Neural progenitor cell (in vitro differentiated cells): ENCODE measurements around the gene MYL3. TPM values are rescaled to one million over a fixed set of nuclear protein-coding genes. Genes with fewer than 3 reads are reported as not detected.

Experiments used
- DNase-seq: peaks from one replicate; pipeline ENCODE4 v3.0.0-alpha.2; 2016; ENCODE audit warnings: low spot score
- H2AFZ ChIP-seq: fragments of 200-600 bp; sonication (generic); replicated peaks from 2 replicates; pipeline ENCODE4 v1.6.1; 2016; ENCODE audit warnings: antibody characterized with exemption
- H3F3A ChIP-seq: fragments of 200-600 bp; sonication (generic); 2 replicates; pipeline ENCODE4 v1.6.1; 2016; ENCODE audit warnings: antibody characterized with exemption, low read depth
- H3K27ac ChIP-seq: fragments of 200-600 bp; sonication (generic); 2 replicates; pipeline ENCODE4 v1.5.1; 2016; ENCODE audit warnings: mild to moderate bottlenecking
- H3K27me3 ChIP-seq: fragments of 200-600 bp; sonication (generic); 2 replicates; pipeline ENCODE4 v1.6.1; 2016; ENCODE audit warnings: mild to moderate bottlenecking, moderate library complexity
- H3K36me3 ChIP-seq: fragments of 200-600 bp; sonication (generic); 2 replicates; pipeline ENCODE4 v1.5.1; 2016
- H3K4me1 ChIP-seq: fragments of 200-600 bp; sonication (generic); 2 replicates; pipeline ENCODE4 v1.6.1; 2016; ENCODE audit warnings: mixed run types
- H3K4me2 ChIP-seq: fragments of 200-600 bp; sonication (generic); 2 replicates; pipeline ENCODE4 v1.6.1; 2016
- H3K4me3 ChIP-seq: fragments of 200-600 bp; sonication (generic); 2 replicates; pipeline ENCODE4 v1.5.1; 2016
- H3K79me2 ChIP-seq: fragments of 200-600 bp; sonication (generic); 2 replicates; pipeline ENCODE4 v1.6.1; 2016; ENCODE audit warnings: low read depth
- H3K9ac ChIP-seq: fragments of 200-600 bp; sonication (generic); 2 replicates; pipeline ENCODE4 v1.6.1; 2016
- H3K9me3 ChIP-seq: fragments of 200-600 bp; sonication (generic); 2 replicates; pipeline ENCODE4 v1.5.1; 2016; ENCODE audit warnings: low read depth
- H4K20me1 ChIP-seq: fragments of 200-600 bp; sonication (generic); 2 replicates; pipeline ENCODE4 v1.6.1; 2016; ENCODE audit warnings: low read depth
- H3K27ac Mint-ChIP-seq: 3 replicates; pipeline ENCODE4 v1.8.0; 2021; ENCODE audit warnings: mixed read lengths
- H3K27me3 Mint-ChIP-seq: 2 replicates; pipeline ENCODE4 v1.8.0; 2022; ENCODE audit warnings: low read depth, mild to moderate bottlenecking, inconsistent platforms, moderate library complexity, mixed read lengths; ENCODE audit not compliant: insufficient read depth
- H3K36me3 Mint-ChIP-seq: 3 replicates; pipeline ENCODE4 v1.8.0; 2021; ENCODE audit warnings: mixed read lengths
- H3K4me1 Mint-ChIP-seq: 3 replicates; pipeline ENCODE4 v1.8.0; 2021; ENCODE audit warnings: mixed read lengths
- H3K4me3 Mint-ChIP-seq: 3 replicates; pipeline ENCODE4 v1.8.0; 2021; ENCODE audit warnings: mild to moderate bottlenecking, moderate library complexity, mixed read lengths
- H3K9me3 Mint-ChIP-seq: 3 replicates; pipeline ENCODE4 v1.8.0; 2020; ENCODE audit warnings: mixed read lengths
- CTCF ChIP-seq: fragments of 200-600 bp; sonication (generic); IDR thresholded peaks from 2 replicates; pipeline ENCODE4 v1.5.1; 2017; ENCODE audit warnings: antibody characterized with exemption, mild to moderate bottlenecking
- EZH2 ChIP-seq: fragments of 200-600 bp; sonication (generic); IDR thresholded peaks from 2 replicates; pipeline ENCODE4 v1.6.1; 2017; ENCODE audit warnings: antibody characterized with exemption, mild to moderate bottlenecking, moderate library complexity
- EZH2phosphoT487 ChIP-seq: fragments of 200-600 bp; sonication (generic); IDR thresholded peaks from 2 replicates; pipeline ENCODE4 v1.6.1; 2017; ENCODE audit warnings: antibody characterized with exemption
- total RNA-seq: library from RNA; depleted of rRNA; stranded (reverse); fragments of >200 nt; gene quantifications from 2 replicates; pipeline ENCODE4 v1.2.3, GENCODE V29; 2015; ENCODE audit warnings: low replicate concordance

The MYL3 gene
- total RNA-seq, 1 donor from 2014 or later = not detected

- Histone ChIP-seq H3K79me2 (no peaks in the 10 kb centered on the region), H3K4me3 (no peak overlapping the region), H3K9me3 (no peaks in the 10 kb centered on the region), H4K20me1 (no peaks in the 10 kb centered on the region), H2AFZ (no peak overlapping the region), H3K4me2 (no peak overlapping the region), H3K4me1 (peaks cover 10% of the 10 kb centered on the region), H3K27me3 (no peaks in the 10 kb centered on the region), H3F3A (no peaks in the 10 kb centered on the region), H3K9ac (no peak overlapping the region), H3K27ac (no peak overlapping the region), H3K36me3 (no peaks in the 10 kb centered on the region)
- no peaks in the 10 kb centered on the region for H3K9me3 Mint-ChIP-seq
- peaks cover 12% of the 10 kb centered on the region for H3K27me3 Mint-ChIP-seq
- DNase-seq = no peak
- H3K4me1 Mint-ChIP-seq = peaks cover 28% of the 10 kb centered on the region
- peak overlapping the region; percentile 30 for H3K4me3 Mint-ChIP-seq
- TF ChIP-seq CTCF = no peak
- no peak for TF ChIP-seq EZH2
- TF ChIP-seq EZH2phosphoT487 = no peak
- H3K36me3 Mint-ChIP-seq = no peaks in the 10 kb centered on the region
- peak overlapping the region; percentile 72 for H3K27ac Mint-ChIP-seq
Observed at GRCh38 chr3:46859001-46859710, 4.1 kb downstream of the MYL3 start.

- no peaks in the 10 kb centered on the region for H3F3A ChIP-seq
- no peaks in the 10 kb centered on the region for H3K9me3 Mint-ChIP-seq
- H3K4me3 Mint-ChIP-seq = no peak overlapping the region
- no peak overlapping the region for H2AFZ ChIP-seq
- peaks cover 5% of the 10 kb centered on the region for H3K4me1 ChIP-seq
- H3K4me2 ChIP-seq = no peak overlapping the region
- H3K79me2 ChIP-seq = no peaks in the 10 kb centered on the region
- H3K36me3 ChIP-seq = no peaks in the 10 kb centered on the region
- peaks cover 12% of the 10 kb centered on the region for H3K27me3 Mint-ChIP-seq
- DNase-seq = no peak
- no peak overlapping the region for H3K27ac ChIP-seq
- H3K27ac Mint-ChIP-seq = peak overlapping the region; percentile 59
- no peaks in the 10 kb centered on the region for H3K27me3 ChIP-seq
- peaks cover 23% of the 10 kb centered on the region for H3K4me1 Mint-ChIP-seq
- H3K9ac ChIP-seq = no peak overlapping the region
- H4K20me1 ChIP-seq = no peaks in the 10 kb centered on the region
- no peaks in the 10 kb centered on the region for H3K36me3 Mint-ChIP-seq
- H3K4me3 ChIP-seq = no peak overlapping the region
- no peaks in the 10 kb centered on the region for H3K9me3 ChIP-seq
- no peak for TF ChIP-seq EZH2phosphoT487
- TF ChIP-seq CTCF = no peak
- no peak for TF ChIP-seq EZH2
Observed at GRCh38 chr3:46858456-46858855, 4.8 kb downstream of the MYL3 start.

GRCh38 chr3:46857485-46858341, 5.5 kb downstream of the MYL3 start:
- peaks cover 23% of the 10 kb centered on the region for H3K4me1 Mint-ChIP-seq
- Histone ChIP-seq H3K4me3 (no peak overlapping the region), H3K27ac (no peak overlapping the region), H3K27me3 (no peaks in the 10 kb centered on the region), H3F3A (no peaks in the 10 kb centered on the region), H3K4me1 (no peaks in the 10 kb centered on the region), H3K36me3 (no peaks in the 10 kb centered on the region), H2AFZ (no peak overlapping the region), H4K20me1 (no peaks in the 10 kb centered on the region), H3K79me2 (no peaks in the 10 kb centered on the region), H3K4me2 (no peak overlapping the region), H3K9me3 (no peaks in the 10 kb centered on the region), H3K9ac (no peak overlapping the region)
- peaks cover 12% of the 10 kb centered on the region for H3K27me3 Mint-ChIP-seq
- no peaks in the 10 kb centered on the region for H3K9me3 Mint-ChIP-seq
- DNase-seq = no peak
- no peak overlapping the region for H3K27ac Mint-ChIP-seq
- no peak overlapping the region for H3K4me3 Mint-ChIP-seq
- H3K36me3 Mint-ChIP-seq = no peaks in the 10 kb centered on the region
- TF ChIP-seq EZH2 (no peak), CTCF (no peak), EZH2phosphoT487 (no peak)
